HEK293T (cell line): ENCODE results near the gene PML.

Experiments used
- CTCF ChIA-PET: fragments of 350-600 bp; formaldehyde crosslinking; extraction: SDS; loops from one replicate; lab custom pipeline; 2021; ENCODE audit warnings: antibody characterized with exemption, inconsistent platforms; lab: Yijun Ruan, JAX
- POLR2A ChIA-PET: fragments of 350-600 bp; formaldehyde crosslinking; extraction: SDS; loops from one replicate; lab custom pipeline; 2020; ENCODE audit warnings: antibody characterized with exemption, inconsistent platforms; lab: Yijun Ruan, JAX
- DNase-seq: peaks from one replicate; pipeline ENCODE4 v3.0.0; 2012; ENCODE audit warnings: mixed read lengths; ENCODE audit errors: extremely low spot score
- ARNT ChIP-seq: fragments of 450-650 bp; IDR thresholded peaks from 2 replicates; pipeline ENCODE4 v1.6.1; 2017; ENCODE audit warnings: mild to moderate bottlenecking
- BHLHE40 ChIP-seq: fragments of 450-650 bp; IDR thresholded peaks from 2 replicates; pipeline ENCODE4 v1.6.1; 2016; ENCODE audit warnings: mild to moderate bottlenecking, moderate library complexity, borderline replicate concordance
- CTBP1 ChIP-seq: fragments of 450-650 bp; IDR thresholded peaks from 2 replicates; pipeline ENCODE4 v1.6.1; 2016; ENCODE audit warnings: borderline replicate concordance
- ELF4 ChIP-seq: fragments of 450-650 bp; IDR thresholded peaks from 2 replicates; pipeline ENCODE4 v1.6.1; 2017; ENCODE audit warnings: antibody characterized with exemption
- FOXA1 ChIP-seq: fragments of 450-650 bp; IDR thresholded peaks from 2 replicates; pipeline ENCODE4 v1.6.1; 2016; ENCODE audit warnings: mild to moderate bottlenecking
- FOXK2 ChIP-seq: fragments of 450-650 bp; IDR thresholded peaks from 2 replicates; pipeline ENCODE4 v1.6.1; 2016; ENCODE audit warnings: mild to moderate bottlenecking
- FOXM1 ChIP-seq: fragments of 450-650 bp; IDR thresholded peaks from 2 replicates; pipeline ENCODE4 v1.6.1; 2017; ENCODE audit warnings: mild to moderate bottlenecking, borderline replicate concordance
- HDGF ChIP-seq: fragments of 450-650 bp; IDR thresholded peaks from 2 replicates; pipeline ENCODE4 v1.6.1; 2017; ENCODE audit warnings: antibody characterized with exemption, borderline replicate concordance
- L3MBTL2 ChIP-seq: fragments of 450-650 bp; conservative IDR thresholded peaks from 2 replicates; pipeline ENCODE4 v1.6.1; 2016; ENCODE audit warnings: mild to moderate bottlenecking
- LEF1 ChIP-seq: fragments of 450-650 bp; IDR thresholded peaks from 2 replicates; pipeline ENCODE4 v1.6.1; 2017; ENCODE audit warnings: mild to moderate bottlenecking, borderline replicate concordance
- NFRKB ChIP-seq: fragments of 450-650 bp; IDR thresholded peaks from 2 replicates; pipeline ENCODE4 v1.6.1; 2016; ENCODE audit warnings: mild to moderate bottlenecking, moderate library complexity
- SP1 ChIP-seq: fragments of 450-650 bp; IDR thresholded peaks from 2 replicates; pipeline ENCODE4 v1.6.1; 2017
- SUZ12 ChIP-seq: fragments of 450-650 bp; IDR thresholded peaks from 2 replicates; pipeline ENCODE4 v1.6.1; 2016; ENCODE audit warnings: mild to moderate bottlenecking
- TARDBP ChIP-seq: fragments of 450-650 bp; IDR thresholded peaks from 2 replicates; pipeline ENCODE4 v1.6.1; 2016
- ZNF384 ChIP-seq: fragments of 450-650 bp; IDR thresholded peaks from 2 replicates; pipeline ENCODE4 v1.6.1; 2016
- TF ChIP-seq, protein P1 (sequence below): fragments of 450-650 bp; IDR thresholded peaks from 2 replicates; pipeline ENCODE4 v1.6.1; 2016

The PML gene

DNA sequence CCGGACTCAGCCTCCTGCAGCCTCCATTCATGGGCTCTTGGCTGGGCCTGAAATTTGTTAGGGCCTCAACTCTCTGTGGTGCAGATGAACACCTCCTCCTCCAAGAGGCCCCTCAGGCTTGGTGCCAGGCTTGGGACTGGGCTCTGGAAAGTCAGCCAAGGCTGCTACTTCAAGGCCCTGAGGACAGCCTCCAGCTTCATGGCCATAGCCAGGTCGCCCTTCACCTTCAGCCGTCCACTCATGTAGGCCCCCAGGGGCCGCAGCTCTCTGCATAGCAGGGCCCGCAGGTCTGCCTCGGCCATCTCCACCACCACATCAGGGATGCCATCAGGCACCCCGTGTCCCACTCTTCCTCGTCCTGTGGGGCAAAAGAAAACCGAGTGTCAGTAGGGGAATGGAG, 10.7 kb upstream of the PML start:
- TF ChIP-seq NFRKB (no peak), FOXA1 (no peak), ELF4 (no peak), SUZ12 (no peak), HDGF (no peak), L3MBTL2 (no peak), TARDBP (no peak), CTBP1 (no peak), SP1 (no peak), LEF1 (no peak), ARNT (no peak), FOXK2 (no peak), FOXM1 (no peak), BHLHE40 (no peak)
- TF ChIP-seq, protein P1, sequence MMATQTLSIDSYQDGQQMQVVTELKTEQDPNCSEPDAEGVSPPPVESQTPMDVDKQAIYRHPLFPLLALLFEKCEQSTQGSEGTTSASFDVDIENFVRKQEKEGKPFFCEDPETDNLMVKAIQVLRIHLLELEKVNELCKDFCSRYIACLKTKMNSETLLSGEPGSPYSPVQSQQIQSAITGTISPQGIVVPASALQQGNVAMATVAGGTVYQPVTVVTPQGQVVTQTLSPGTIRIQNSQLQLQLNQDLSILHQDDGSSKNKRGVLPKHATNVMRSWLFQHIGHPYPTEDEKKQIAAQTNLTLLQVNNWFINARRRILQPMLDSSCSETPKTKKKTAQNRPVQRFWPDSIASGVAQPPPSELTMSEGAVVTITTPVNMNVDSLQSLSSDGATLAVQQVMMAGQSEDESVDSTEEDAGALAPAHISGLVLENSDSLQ = no peak
- POLR2A ChIA-PET = no interaction called here
- CTCF ChIA-PET = interaction anchor here (0.9 kb wide), 1 partner anchor 19 kb away, joined by 4 read pairs; no protein-coding TSS in a partner anchor
- DNase-seq = no peak

DNA sequence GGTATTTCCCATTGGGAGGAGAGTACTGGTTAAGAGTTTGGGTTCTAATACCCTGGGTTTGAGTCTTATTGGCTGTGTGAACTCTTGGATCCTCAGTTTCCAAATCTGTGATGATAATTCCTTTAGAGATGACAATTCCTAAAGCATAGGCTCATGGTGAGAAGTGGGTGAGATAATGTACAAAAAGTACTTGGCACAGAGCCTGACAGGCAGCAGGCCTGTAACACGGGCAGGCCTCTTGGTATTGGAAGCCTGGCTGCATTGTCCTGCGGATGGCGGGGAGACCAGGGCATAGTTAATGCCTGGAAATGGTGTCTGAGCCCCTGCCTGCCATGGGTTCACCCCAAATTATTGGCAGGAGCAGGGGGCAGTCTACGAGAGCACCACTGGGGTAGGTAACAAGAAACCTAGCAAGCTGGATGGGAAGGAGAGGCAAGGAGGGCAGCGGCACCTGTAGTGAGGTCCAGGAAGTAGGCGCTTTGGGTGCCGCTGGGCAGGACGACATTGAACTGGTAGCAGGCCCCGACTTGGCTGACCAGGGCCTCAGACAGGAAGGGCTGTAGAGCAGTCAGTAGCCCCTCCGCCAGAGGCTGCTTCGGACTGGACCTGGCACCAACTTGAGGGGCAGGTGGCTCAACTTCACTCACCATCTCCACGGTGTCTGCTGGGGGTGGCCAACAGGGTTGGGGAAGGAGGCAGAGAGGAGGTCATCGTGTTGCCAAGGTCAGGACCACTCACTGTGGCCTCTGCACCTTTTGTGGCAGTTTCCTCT, 10.1 kb upstream of the PML start:
- ChIA-PET POLR2A (no interaction called here), CTCF (no interaction called here)
- no peak for DNase-seq
- no peak for TF ChIP-seq TARDBP
- TF ChIP-seq ZNF384 = no peak
- TF ChIP-seq SP1 = no peak
- no peak for TF ChIP-seq FOXA1
- TF ChIP-seq LEF1 = no peak
- no peak for TF ChIP-seq L3MBTL2
- no peak for TF ChIP-seq ELF4
- no peak for TF ChIP-seq FOXM1
- TF ChIP-seq, protein P1 = no peak
- no peak for TF ChIP-seq FOXK2
- no peak for TF ChIP-seq BHLHE40
- no peak for TF ChIP-seq SUZ12
- no peak for TF ChIP-seq CTBP1
- TF ChIP-seq NFRKB = no peak

DNA sequence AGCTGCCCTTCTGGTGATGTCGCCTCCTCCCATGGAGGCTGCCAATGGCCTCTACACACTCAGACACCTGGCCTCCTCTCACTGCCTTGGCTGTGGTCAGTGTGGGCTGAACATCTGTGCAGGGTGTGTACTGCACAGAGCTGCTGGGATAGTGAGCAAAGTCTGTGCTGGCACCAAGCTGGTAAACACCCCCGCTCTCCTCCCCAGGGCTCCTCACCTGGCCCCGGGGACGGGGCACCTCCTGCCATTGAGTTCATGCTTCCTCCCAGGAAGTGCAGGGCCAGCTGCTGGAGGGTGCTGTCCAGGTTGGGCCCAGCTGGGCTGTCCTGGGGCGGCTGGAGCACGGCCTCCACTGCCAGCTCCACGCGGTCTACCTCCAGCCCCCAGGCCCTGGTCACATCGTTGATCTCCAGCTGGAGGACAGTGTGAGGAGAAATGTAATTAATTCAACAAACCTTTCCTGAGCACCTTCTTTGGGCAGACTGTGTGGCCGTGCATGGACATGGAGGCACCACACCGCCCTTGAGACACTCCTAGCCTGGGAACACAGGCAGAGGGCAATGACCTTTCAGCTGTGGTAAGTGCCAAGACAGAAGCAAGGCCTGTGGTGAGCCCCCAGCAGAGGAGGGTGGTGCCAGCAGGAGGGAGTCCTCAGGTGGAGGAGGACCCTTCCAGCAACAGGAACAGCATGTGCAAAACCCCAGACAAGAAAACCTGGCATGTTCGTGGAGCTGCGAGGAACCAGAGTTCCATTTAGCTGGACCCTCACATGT, 9.2 kb upstream of the PML start:
- TF ChIP-seq LEF1 = no peak
- no peak for TF ChIP-seq ZNF384
- no peak for TF ChIP-seq TARDBP
- ChIA-PET CTCF (no interaction called here), POLR2A (interaction anchor here (1.2 kb wide), 1 partner anchor 9 kb away, joined by 3 read pairs; the partner anchor contains the start of gene PML)
- DNase-seq = no peak

DNA sequence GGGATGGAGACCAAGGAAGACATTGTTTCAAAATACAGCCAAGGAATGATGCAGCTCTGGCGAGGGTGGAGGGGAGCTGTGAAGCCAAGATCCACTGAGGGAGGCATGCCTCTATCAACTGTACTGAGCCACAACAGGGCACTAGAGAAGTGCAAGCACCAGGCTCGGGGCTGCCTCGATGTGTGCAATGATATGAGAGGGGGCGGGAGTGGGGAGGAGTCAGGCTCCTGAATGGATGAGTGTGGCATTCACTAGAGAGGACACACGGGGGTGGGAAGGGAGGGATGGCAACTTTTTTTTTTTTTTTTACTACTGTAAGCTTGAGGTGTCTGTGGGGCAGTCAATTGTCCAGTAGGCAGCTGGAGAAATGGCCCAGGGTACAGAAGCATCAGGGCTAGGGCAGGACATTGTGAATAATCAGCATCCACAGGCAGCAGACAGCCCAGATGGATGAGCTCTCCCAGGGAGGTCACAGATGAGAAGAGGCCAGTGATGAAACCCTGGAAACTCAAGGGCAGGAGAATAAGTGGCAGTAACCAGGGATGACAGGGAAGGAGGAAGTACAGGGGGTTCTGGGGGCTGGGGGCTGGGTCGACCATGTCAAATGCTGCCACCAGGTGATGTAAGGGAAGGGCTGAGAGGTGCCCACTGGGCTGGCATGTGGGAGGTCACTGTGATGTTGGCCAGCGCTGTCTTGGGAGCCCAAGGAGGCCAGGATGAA, 8.3 kb upstream of the PML start:
- ChIA-PET CTCF (no interaction called here), POLR2A (interaction anchor here (1.2 kb wide), 1 partner anchor 8 kb away, joined by 3 read pairs; the partner anchor contains the start of gene PML)
- DNase-seq = no peak
- TF ChIP-seq SP1 = no peak
- no peak for TF ChIP-seq NFRKB
- no peak for TF ChIP-seq ELF4
- TF ChIP-seq LEF1 = no peak
- no peak for TF ChIP-seq FOXA1
- no peak for TF ChIP-seq BHLHE40
- no peak for TF ChIP-seq HDGF
- no peak for TF ChIP-seq L3MBTL2
- no peak for TF ChIP-seq CTBP1
- TF ChIP-seq FOXM1 = no peak

DNA sequence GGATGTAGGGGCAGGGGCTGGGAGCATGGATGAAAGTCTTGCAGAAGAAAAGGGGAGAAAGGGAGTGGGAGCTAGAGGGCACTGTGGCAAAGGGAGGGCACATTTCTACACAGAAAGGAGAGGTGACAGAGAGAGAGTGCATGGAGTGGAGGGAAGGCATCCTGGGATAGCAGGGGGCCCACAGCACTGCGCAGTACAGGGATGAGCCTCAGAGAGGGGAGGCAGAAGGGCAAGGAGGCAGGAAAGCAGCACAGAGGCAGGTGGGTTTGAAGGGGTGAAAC, 7.8 kb upstream of the PML start:
- CTCF ChIA-PET = no interaction called here
- no peak for DNase-seq
- TF ChIP-seq FOXA1 (no peak), HDGF (no peak), FOXK2 (no peak), TARDBP (no peak), NFRKB (no peak), L3MBTL2 (no peak), SUZ12 (no peak), ZNF384 (no peak), BHLHE40 (no peak), SP1 (no peak), LEF1 (no peak), ARNT (no peak)
- POLR2A ChIA-PET = interaction anchor here (1.2 kb wide), 1 partner anchor 8 kb away, joined by 3 read pairs; the partner anchor contains the start of gene PML

DNA sequence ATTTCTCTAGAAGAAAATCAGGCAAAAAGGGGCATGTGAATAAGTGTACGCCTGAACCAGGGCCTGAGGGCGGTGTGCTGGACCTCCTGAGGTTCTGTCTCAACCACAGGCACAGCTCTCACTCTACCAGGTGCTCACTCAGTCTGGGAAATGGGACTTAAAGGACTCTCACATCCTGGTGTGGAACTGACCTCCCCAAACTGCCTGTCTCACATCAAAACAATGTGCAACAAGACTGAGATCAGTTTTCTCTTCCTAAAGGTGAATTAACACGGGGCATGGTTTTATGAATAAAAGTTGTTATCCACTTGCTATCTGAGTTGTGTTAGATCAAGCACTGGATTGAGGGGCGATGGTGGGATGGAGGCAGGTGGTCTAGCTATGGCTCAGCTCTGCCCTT, 7.3 kb upstream of the PML start:
- ChIA-PET CTCF (no interaction called here), POLR2A (no interaction called here)
- TF ChIP-seq LEF1 (no peak), BHLHE40 (no peak), HDGF (no peak), FOXM1 (no peak), FOXK2 (no peak), ARNT (no peak), CTBP1 (no peak), ZNF384 (no peak), SP1 (no peak), FOXA1 (no peak), L3MBTL2 (no peak), NFRKB (no peak), TARDBP (no peak), SUZ12 (no peak), ELF4 (no peak)
- TF ChIP-seq, protein P1 = no peak
- no peak for DNase-seq
